GM12872 (cell line): ENCODE results near the gene AXIN1.

Source experiments
- CTCF ChIP-seq: IDR thresholded peaks from 3 replicates; pipeline ENCODE4 v1.5.1; 2011; ENCODE audit warnings: low read depth, mild to moderate bottlenecking, low read length, moderate library complexity; ENCODE audit not compliant: insufficient read depth

The AXIN1 gene

GRCh38 chr16:275786-276232 lies 76.7 kb downstream of the AXIN1 start, which contains the start of gene RGS11:
RGS11 (minus strand) TSS chr16:275944; CDS start chr16:275911, 33 bp downstream.
- no peak for TF ChIP-seq CTCF

GRCh38 chr16:275041-275641 lies 77.4 kb downstream of the AXIN1 start:
- no peak for TF ChIP-seq CTCF

- no peak for TF ChIP-seq CTCF
These were observed 78.7 kb downstream of the AXIN1 start for GRCh38 chr16:273547-274421.

GRCh38 chr16:272633-273546 lies 79.6 kb downstream of the AXIN1 start:
- no peak for TF ChIP-seq CTCF

GRCh38 chr16:270381-271255 lies 81.9 kb downstream of the AXIN1 start:
- no peak for TF ChIP-seq CTCF

GRCh38 chr16:269061-269796 lies 83.3 kb downstream of the AXIN1 start:
- TF ChIP-seq CTCF: no peak
